A549 (cell line): Measurements from ENCODE around the gene GPBAR1. TPM values are rescaled to one million over a fixed set of nuclear protein-coding genes. Genes with fewer than 3 reads are reported as not detected.
A peak's percentile ranks its signal among the peaks of the same experiment; 100 is the strongest.

Experiments
- ATAC-seq, 2 experiments: fragments of 200-7000 bp in 1 of 2; fragments of >200 bp in 1 of 2; cut with Nextera tagmentation in 1 of 2; cut with Tn5 transposase in 1 of 2; 3 replicates each; pipeline versions ENCODE4 v1.8.0 to v1.9.1; 2018 to 2020; ENCODE audit warnings: mild to moderate bottlenecking in 1 of 2, moderate library complexity in 1 of 2
- CTCF ChIA-PET: fragments of 300-600 bp; sonication (Branson Sonifier 250); formaldehyde crosslinking; extraction: SDS; loops from one replicate; lab custom pipeline; 2021; ENCODE audit warnings: antibody characterized with exemption, inconsistent platforms; lab: Yijun Ruan, JAX
- POLR2A ChIA-PET: fragments of 350-600 bp; formaldehyde crosslinking; extraction: SDS; loops from one replicate; lab custom pipeline; 2021; ENCODE audit warnings: antibody characterized with exemption, inconsistent platforms; lab: Yijun Ruan, JAX
- DNase-seq, 2 experiments: peaks; one replicate each; pipeline versions ENCODE4 v3.0.0 to v3.0.0-alpha.2; 2011 to 2016; ENCODE audit warnings: low read depth in 1 of 2, low spot score in 1 of 2
- FAIRE-seq: peaks from 2 replicates; lab custom pipeline; 2011; peaks lifted over from hg19 to GRCh38; lab: Jason Lieb, UNC
- H3K27ac ChIP-seq, 2 experiments: fragments of >200 bp; sonication (Bioruptor Twin); formaldehyde crosslinking; 3 replicates each; pipeline ENCODE4 v1.5.1; 2016 to 2017
- H3K4me1 ChIP-seq: fragments of >200 bp; sonication (Bioruptor Twin); formaldehyde crosslinking; 3 replicates; pipeline ENCODE4 v1.6.1; 2016
- H3K4me2 ChIP-seq: fragments of >200 bp; sonication (Bioruptor Twin); formaldehyde crosslinking; 3 replicates; pipeline ENCODE4 v1.6.1; 2016
- H3K4me3 ChIP-seq: fragments of >200 bp; sonication (Bioruptor Twin); formaldehyde crosslinking; 3 replicates; pipeline ENCODE4 v1.5.1; 2016
- H3K9me3 ChIP-seq: fragments of >200 bp; sonication (Bioruptor Twin); formaldehyde crosslinking; 3 replicates; pipeline ENCODE4 v1.6.1; 2016
- CBX2 ChIP-seq: fragments of 200-600 bp; sonication (generic); IDR thresholded peaks from 2 replicates; pipeline ENCODE4 v1.6.1; 2016; ENCODE audit warnings: low read depth, mild to moderate bottlenecking, borderline replicate concordance
- CEBPB ChIP-seq, 2 experiments: fragments of >200 bp in 1 of 2; sonication (Bioruptor Twin) in 1 of 2; formaldehyde crosslinking in 1 of 2; IDR thresholded peaks; 2 replicates each; pipeline ENCODE4 v1.6.1; 2012 to 2016
- CHD2 ChIP-seq: fragments of 150-350 bp; IDR thresholded peaks from 2 replicates; pipeline ENCODE4 v1.6.1; 2014; ENCODE audit warnings: low read length; ENCODE audit not compliant: partially characterized antibody
- CHD4 ChIP-seq: fragments of 200-600 bp; sonication (generic); IDR thresholded peaks from 2 replicates; pipeline ENCODE4 v1.6.1; 2016; ENCODE audit warnings: antibody characterized with exemption, mild to moderate bottlenecking, borderline replicate concordance
- CTCF ChIP-seq: fragments of >200 bp; sonication (Bioruptor Twin); formaldehyde crosslinking; IDR thresholded peaks from 3 replicates; pipeline ENCODE4 v1.5.1; 2016
- E2F6 ChIP-seq: IDR thresholded peaks from 2 replicates; pipeline ENCODE4 v1.6.1; 2012; ENCODE audit warnings: low read depth, borderline replicate concordance
- EHF ChIP-seq: fragments of 250-450 bp; sonication (Bioruptor Pico); IDR thresholded peaks from 2 replicates; pipeline ENCODE4 v1.5.0; 2020; ENCODE audit warnings: mild to moderate bottlenecking
- ESRRA ChIP-seq: fragments of 150-350 bp; IDR thresholded peaks from 2 replicates; pipeline ENCODE4 v1.6.1; 2014; ENCODE audit warnings: mild to moderate bottlenecking, low read length, borderline replicate concordance
- FOXS1 ChIP-seq: fragments of 250-450 bp; sonication (Bioruptor Pico); IDR thresholded peaks from 2 replicates; pipeline ENCODE4 v1.5.0; 2020; ENCODE audit warnings: mild to moderate bottlenecking, moderate library complexity
- GATA3 ChIP-seq: IDR thresholded peaks from 2 replicates; pipeline ENCODE4 v1.6.1; 2012; ENCODE audit warnings: borderline replicate concordance
- HES2 ChIP-seq: fragments of >200 bp; sonication (Bioruptor Twin); formaldehyde crosslinking; IDR thresholded peaks from 2 replicates; pipeline ENCODE4 v1.6.1; 2016
- HEYL ChIP-seq: fragments of 250-450 bp; sonication (Bioruptor Pico); IDR thresholded peaks from 2 replicates; pipeline ENCODE4 v1.8.0; 2021; ENCODE audit warnings: mild to moderate bottlenecking, moderate library complexity
- HMGXB4 ChIP-seq: fragments of 250-450 bp; sonication (Bioruptor Pico); IDR thresholded peaks from 2 replicates; pipeline ENCODE4 v1.5.0; 2021; ENCODE audit warnings: mild to moderate bottlenecking, moderate library complexity, borderline replicate concordance
- HOXB13 ChIP-seq: fragments of 250-450 bp; sonication (Bioruptor Pico); IDR thresholded peaks from 2 replicates; pipeline ENCODE4 v1.5.0; 2020; ENCODE audit warnings: low read depth, mild to moderate bottlenecking, moderate library complexity
- HOXB5 ChIP-seq: fragments of 250-450 bp; sonication (Bioruptor Pico); IDR thresholded peaks from 2 replicates; pipeline ENCODE4 v1.5.0; 2020; ENCODE audit warnings: mild to moderate bottlenecking, moderate library complexity
- JUN ChIP-seq, 2 experiments: fragments of >200 bp; sonication (Bioruptor Twin); formaldehyde crosslinking; IDR thresholded peaks; 2 replicates in 1 of 2; 3 replicates in 1 of 2; pipeline ENCODE4 v1.6.1; 2016 to 2017
- JUNB ChIP-seq: fragments of >200 bp; sonication (Bioruptor Twin); formaldehyde crosslinking; IDR thresholded peaks from 2 replicates; pipeline ENCODE4 v1.6.1; 2016
- KDM5A ChIP-seq: fragments of 200-600 bp; sonication (generic); IDR thresholded peaks from 2 replicates; pipeline ENCODE4 v1.6.1; 2016; ENCODE audit warnings: antibody characterized with exemption, mild to moderate bottlenecking
- MAFK ChIP-seq: fragments of 450-650 bp; IDR thresholded peaks from 2 replicates; pipeline ENCODE4 v1.6.1; 2014; ENCODE audit not compliant: partially characterized antibody
- MYC ChIP-seq: IDR thresholded peaks from 2 replicates; pipeline ENCODE4 v1.6.1; 2012; ENCODE audit warnings: mild to moderate bottlenecking, inconsistent platforms, low read length, improper control_type of control experiment, borderline replicate concordance
- NPAS2 ChIP-seq: fragments of 250-450 bp; sonication (Bioruptor Pico); IDR thresholded peaks from 2 replicates; pipeline ENCODE4 v1.8.0; 2022; ENCODE audit warnings: mild to moderate bottlenecking, moderate library complexity, borderline replicate concordance
- POLR2A ChIP-seq: IDR thresholded peaks from 2 replicates; pipeline ENCODE4 v1.6.1; 2012; ENCODE audit warnings: mild to moderate bottlenecking, low read length
- POLR2AphosphoS2 ChIP-seq: conservative IDR thresholded peaks from 2 replicates; pipeline ENCODE4 v1.6.1; 2012; ENCODE audit warnings: low read length, improper control_type of control experiment, inconsistent platforms
- SREBF2 ChIP-seq: fragments of 450-650 bp; IDR thresholded peaks from 2 replicates; pipeline ENCODE4 v1.6.1; 2014; ENCODE audit warnings: mild to moderate bottlenecking, moderate library complexity
- ZSCAN20 ChIP-seq: fragments of 250-450 bp; sonication (Bioruptor Pico); IDR thresholded peaks from 2 replicates; pipeline ENCODE4 v1.8.0; 2022; ENCODE audit warnings: mild to moderate bottlenecking, moderate library complexity
- WGBS: methylation state at CpG from one replicate; pipeline ENCODE4 v1.1.6; 2017; ENCODE audit errors: missing lambda C conversion rate; 5-methylcytosine and 5-hydroxymethylcytosine counted together
- polyA minus RNA-seq: library from RNA; depleted of rRNA, polyadenylated mRNA; stranded (reverse); fragments of >200 nt; gene quantifications from 2 replicates; pipeline ENCODE4 v1.2.3, GENCODE V29; 2011; rRNA and poly(A)+ RNA removed
- polyA plus RNA-seq, 4 experiments: library from polyadenylated mRNA; depleted of rRNA in 3 of 4; stranded (reverse); fragments of >200 nt; fragmentation: RNase III in 1 of 4; extraction: RNeasy Plus Mini Kit Qiagen cat#74134 plus additional on column Dnase treatment in 1 of 4; gene quantifications; 2 replicates in 3 of 4; 3 replicates in 1 of 4; pipeline ENCODE4 v1.2.3, GENCODE V29; 2011 to 2017
- TF ChIP-seq, protein P1 (sequence below): IDR thresholded peaks from 2 replicates; pipeline ENCODE4 v1.6.1; 2012
- TF ChIP-seq, protein P2 (sequence below): IDR thresholded peaks from 2 replicates; pipeline ENCODE4 v1.6.1; 2012

GPBAR1 gene
- polyA plus RNA-seq (2011; rRNA removed): 0.05 and 0.06 TPM in 2 replicates
- 0.05 and 0.09 TPM in 2 replicates for polyA plus RNA-seq (2012; cell fraction: cytosol; rRNA removed)
- 0.73 and 0.77 TPM in 2 replicates for polyA plus RNA-seq (2012; cell fraction: nucleus; rRNA removed)
- 0.12 to 0.16 TPM (median 0.13 TPM) in 3 replicates for polyA plus RNA-seq (2017; fragmentation: RNase III; extraction: RNeasy Plus Mini Kit Qiagen cat#74134 plus additional on column Dnase treatment)
- 0.19 and 0.54 TPM in 2 replicates for polyA minus RNA-seq

DNA sequence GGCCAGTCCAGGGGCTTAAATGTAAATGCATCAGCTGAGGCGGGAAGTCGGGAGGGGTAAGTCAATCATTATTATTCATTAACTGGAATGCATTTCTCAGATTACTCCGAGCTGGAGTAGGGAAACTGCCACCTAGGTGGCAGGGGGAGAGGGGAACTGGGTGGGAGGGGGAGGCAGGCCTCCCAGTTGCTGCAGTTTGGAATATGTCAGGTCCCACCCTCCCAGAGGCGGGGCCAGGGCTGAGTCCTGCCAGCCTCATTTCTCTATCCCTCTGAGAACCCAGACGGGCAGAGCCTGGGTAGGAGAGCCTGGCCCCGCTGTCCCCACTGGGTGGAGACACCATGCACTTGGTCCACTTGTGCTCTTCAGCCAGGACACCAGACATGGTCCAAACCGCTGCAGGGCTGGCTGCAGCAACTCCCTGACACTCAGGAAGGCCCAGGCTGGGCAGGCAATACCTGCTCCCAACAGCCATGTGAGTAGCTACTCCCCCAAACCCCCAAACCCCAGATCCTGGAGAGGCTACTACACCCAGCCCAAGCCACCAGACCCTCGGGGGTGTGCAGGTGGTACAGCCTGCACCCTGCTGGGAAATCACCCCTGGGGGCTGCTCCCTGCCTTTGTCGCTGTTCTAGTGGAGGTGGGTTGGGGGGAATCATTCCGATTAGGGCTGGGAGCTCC lies at the start of gene GPBAR1:
TSS of gene GPBAR1 (plus strand) at position 274 of the 681 bp plus-strand sequence. CDS start 1,710 bp downstream, outside the sequence.
- Histone ChIP-seq H3K4me3 (no peak within 1 kb of the TSS), H3K27ac (no peak within 1 kb of the TSS), H3K9me3 (no peaks in the 10 kb centered on the region), H3K4me1 (no peaks in the 10 kb centered on the region; the same call in 2 of the 3 replicates), H3K4me2 (no peak within 1 kb of the TSS)
- CTCF ChIA-PET: interaction anchor here (0.6 to 1.8 kb wide), 5 partner anchors 11 to 95 kb away, joined by 3 to 5 read pairs (median 4); partner anchors contain the start of gene CATIP
- TF ChIP-seq GATA3 (no peak), POLR2AphosphoS2 (no peak), CHD2 (no peak), HOXB13 (CRISPR knock-in tag) (no peak), CEBPB (IDR thresholded peaks at IDR 0.05) (no peak), CBX2 (no peak), CHD4 (no peak)
- TF ChIP-seq, protein P1, sequence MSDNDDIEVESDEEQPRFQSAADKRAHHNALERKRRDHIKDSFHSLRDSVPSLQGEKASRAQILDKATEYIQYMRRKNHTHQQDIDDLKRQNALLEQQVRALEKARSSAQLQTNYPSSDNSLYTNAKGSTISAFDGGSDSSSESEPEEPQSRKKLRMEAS: no peak
- ATAC-seq (peak; percentile 21 to 51; a peak in 4 of 6 replicates), FAIRE-seq (no peak), DNase-seq (no peak)
- 79% methylated on average over 8 of the region's 10 CpGs for WGBS
- POLR2A ChIA-PET: no interaction called here

- no peak overlapping the region for H3K27ac ChIP-seq
- no peak for FAIRE-seq
- WGBS: 88% methylated on average over 1 of the region's 1 CpG
- no peak for DNase-seq
- H3K9me3 ChIP-seq: no peaks in the 10 kb centered on the region
- POLR2A ChIA-PET: no interaction called here
- no peak for TF ChIP-seq EHF (CRISPR knock-in tag)
- no peak for TF ChIP-seq HOXB5
- TF ChIP-seq MAFK: no peak
- no peak for TF ChIP-seq POLR2A
- TF ChIP-seq HEYL (CRISPR knock-in tag): no peak
- TF ChIP-seq CTCF: no peak
- TF ChIP-seq MYC: no peak
- TF ChIP-seq HES2: no peak
- no peak for TF ChIP-seq KDM5A
- no peak for TF ChIP-seq JUNB
- TF ChIP-seq, protein P2, sequence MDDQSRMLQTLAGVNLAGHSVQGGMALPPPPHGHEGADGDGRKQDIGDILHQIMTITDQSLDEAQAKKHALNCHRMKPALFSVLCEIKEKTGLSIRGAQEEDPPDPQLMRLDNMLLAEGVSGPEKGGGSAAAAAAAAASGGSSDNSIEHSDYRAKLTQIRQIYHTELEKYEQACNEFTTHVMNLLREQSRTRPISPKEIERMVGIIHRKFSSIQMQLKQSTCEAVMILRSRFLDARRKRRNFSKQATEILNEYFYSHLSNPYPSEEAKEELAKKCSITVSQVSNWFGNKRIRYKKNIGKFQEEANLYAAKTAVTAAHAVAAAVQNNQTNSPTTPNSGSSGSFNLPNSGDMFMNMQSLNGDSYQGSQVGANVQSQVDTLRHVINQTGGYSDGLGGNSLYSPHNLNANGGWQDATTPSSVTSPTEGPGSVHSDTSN: no peak
- no peak for TF ChIP-seq JUN (IDR thresholded peaks at IDR 0.05)
- no peak for TF ChIP-seq SREBF2
- no peak for TF ChIP-seq FOXS1 (CRISPR knock-in tag)
- no peak for TF ChIP-seq CEBPB (IDR thresholded peaks at IDR 0.05)
- no peak for TF ChIP-seq NPAS2 (CRISPR knock-in tag)
- TF ChIP-seq HMGXB4 (CRISPR knock-in tag): no peak
- TF ChIP-seq ESRRA: no peak
- TF ChIP-seq E2F6: no peak
- TF ChIP-seq ZSCAN20 (CRISPR knock-in tag): no peak
- H3K4me1 ChIP-seq: peaks cover 15% of the 10 kb centered on the region
- no peak overlapping the region for H3K4me2 ChIP-seq
- no peak overlapping the region for H3K4me3 ChIP-seq
- CTCF ChIA-PET: interaction anchor here (1.6 kb wide), 1 partner anchor 12 kb away, joined by 4 read pairs; no protein-coding TSS in a partner anchor
- no peak for ATAC-seq
Measured at GRCh38 chr2:218214116-218214515, 46.7 kb upstream of the GPBAR1 start.
